Type B pancreatic cell (in vitro differentiated cells): Measurements from ENCODE around the gene SCARB1. TPM values are rescaled to one million over a fixed set of nuclear protein-coding genes. Genes with fewer than 3 reads are reported as not detected.

Experiments used
- DNase-seq: peaks from one replicate; pipeline ENCODE4 v3.0.0; 2021; ENCODE audit warnings: mixed read lengths; ENCODE audit not compliant: unreplicated experiment; ENCODE audit errors: extremely low spot score
- H3K27ac Mint-ChIP-seq: 2 replicates; pipeline ENCODE4 v1.8.0; 2021; ENCODE audit warnings: mild to moderate bottlenecking, mixed read lengths
- H3K27me3 Mint-ChIP-seq: 2 replicates; pipeline ENCODE4 v1.8.0; 2021; ENCODE audit warnings: mixed read lengths
- H3K36me3 Mint-ChIP-seq: 2 replicates; pipeline ENCODE4 v1.8.0; 2021; ENCODE audit warnings: mixed read lengths
- H3K4me1 Mint-ChIP-seq: one replicate; pipeline ENCODE4 v1.8.0; 2021; ENCODE audit warnings: mixed read lengths; ENCODE audit not compliant: unreplicated experiment
- H3K4me3 Mint-ChIP-seq: 2 replicates; pipeline ENCODE4 v1.8.0; 2021; ENCODE audit warnings: mild to moderate bottlenecking, mixed read lengths
- H3K9me3 Mint-ChIP-seq: 2 replicates; pipeline ENCODE4 v1.8.0; 2021; ENCODE audit warnings: mixed read lengths
- total RNA-seq: library from RNA; stranded (reverse); gene quantifications from 2 replicates; pipeline ENCODE4 v1.2.1, GENCODE V29; 2021; ENCODE audit warnings: low replicate concordance
- TF ChIP-seq, protein P1 (sequence below): fragments of 200-600 bp; sonication (generic); conservative IDR thresholded peaks from 2 replicates; pipeline ENCODE4 v1.5.0; 2021; ENCODE audit warnings: antibody characterized with exemption, mild to moderate bottlenecking

Gene SCARB1
- total RNA-seq, 1 donor from 2014 or later = 23.4 TPM

DNA sequence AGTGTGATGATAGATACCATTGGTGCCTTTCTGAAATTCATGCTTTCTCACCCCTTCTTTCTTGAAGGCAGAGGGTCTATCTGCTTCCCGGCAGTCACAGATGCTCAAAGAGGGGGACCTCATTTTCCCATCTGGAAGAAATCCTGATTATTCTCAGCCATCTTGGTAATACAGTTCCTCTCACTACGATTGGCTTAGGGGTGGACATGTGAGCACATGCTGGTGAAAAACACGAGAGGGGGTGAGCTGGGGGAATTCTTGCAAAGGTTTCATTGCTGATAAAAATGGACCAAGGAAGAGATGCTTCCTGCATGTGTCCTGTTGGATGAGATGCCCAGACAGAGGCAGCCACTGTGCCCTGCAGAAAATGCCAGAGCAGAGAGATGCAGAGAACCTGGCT is 13.8 kb upstream of the SCARB1 start:
- TF ChIP-seq, protein P1, sequence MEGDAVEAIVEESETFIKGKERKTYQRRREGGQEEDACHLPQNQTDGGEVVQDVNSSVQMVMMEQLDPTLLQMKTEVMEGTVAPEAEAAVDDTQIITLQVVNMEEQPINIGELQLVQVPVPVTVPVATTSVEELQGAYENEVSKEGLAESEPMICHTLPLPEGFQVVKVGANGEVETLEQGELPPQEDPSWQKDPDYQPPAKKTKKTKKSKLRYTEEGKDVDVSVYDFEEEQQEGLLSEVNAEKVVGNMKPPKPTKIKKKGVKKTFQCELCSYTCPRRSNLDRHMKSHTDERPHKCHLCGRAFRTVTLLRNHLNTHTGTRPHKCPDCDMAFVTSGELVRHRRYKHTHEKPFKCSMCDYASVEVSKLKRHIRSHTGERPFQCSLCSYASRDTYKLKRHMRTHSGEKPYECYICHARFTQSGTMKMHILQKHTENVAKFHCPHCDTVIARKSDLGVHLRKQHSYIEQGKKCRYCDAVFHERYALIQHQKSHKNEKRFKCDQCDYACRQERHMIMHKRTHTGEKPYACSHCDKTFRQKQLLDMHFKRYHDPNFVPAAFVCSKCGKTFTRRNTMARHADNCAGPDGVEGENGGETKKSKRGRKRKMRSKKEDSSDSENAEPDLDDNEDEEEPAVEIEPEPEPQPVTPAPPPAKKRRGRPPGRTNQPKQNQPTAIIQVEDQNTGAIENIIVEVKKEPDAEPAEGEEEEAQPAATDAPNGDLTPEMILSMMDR = no peak
- peaks cover 11% of the 10 kb centered on the region for H3K4me1 Mint-ChIP-seq

GRCh38 chr12:124876171-124876570 is 12.5 kb upstream of the SCARB1 start:
- H3K4me1 Mint-ChIP-seq = peaks cover 18% of the 10 kb centered on the region
- no peaks in the 10 kb centered on the region for H3K36me3 Mint-ChIP-seq
- no peak overlapping the region for H3K27ac Mint-ChIP-seq
- H3K9me3 Mint-ChIP-seq = no peaks in the 10 kb centered on the region
- H3K27me3 Mint-ChIP-seq = no peaks in the 10 kb centered on the region
- TF ChIP-seq, protein P1 = no peak
- H3K4me3 Mint-ChIP-seq = no peak overlapping the region
- DNase-seq = no peak

More for the DNA sequence above, 13.8 kb upstream of the SCARB1 start:
- no peaks in the 10 kb centered on the region for H3K9me3 Mint-ChIP-seq
- H3K36me3 Mint-ChIP-seq = no peaks in the 10 kb centered on the region
- no peak for DNase-seq
- H3K27ac Mint-ChIP-seq = no peak overlapping the region
- H3K27me3 Mint-ChIP-seq = no peaks in the 10 kb centered on the region
- no peak overlapping the region for H3K4me3 Mint-ChIP-seq

DNA sequence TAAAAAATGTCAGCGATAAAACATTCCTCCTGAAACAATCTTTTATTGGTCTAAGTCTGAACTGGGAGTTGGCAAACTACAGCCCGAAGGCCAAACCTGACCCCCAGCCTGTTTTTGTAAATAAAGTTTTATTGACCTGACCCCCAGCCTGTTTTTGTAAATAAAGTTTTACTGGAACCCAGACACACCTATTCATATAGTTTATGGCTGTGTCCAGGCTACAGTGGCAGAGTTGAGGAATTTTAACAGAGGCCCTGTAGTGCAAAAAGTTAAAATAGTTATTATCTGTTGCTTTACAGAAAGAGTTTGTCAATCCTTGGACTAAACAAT is 12.1 kb upstream of the SCARB1 start:
- Mint-ChIP-seq H3K27me3 (no peaks in the 10 kb centered on the region), H3K9me3 (no peaks in the 10 kb centered on the region)
- TF ChIP-seq, protein P1 = no peak

DNA sequence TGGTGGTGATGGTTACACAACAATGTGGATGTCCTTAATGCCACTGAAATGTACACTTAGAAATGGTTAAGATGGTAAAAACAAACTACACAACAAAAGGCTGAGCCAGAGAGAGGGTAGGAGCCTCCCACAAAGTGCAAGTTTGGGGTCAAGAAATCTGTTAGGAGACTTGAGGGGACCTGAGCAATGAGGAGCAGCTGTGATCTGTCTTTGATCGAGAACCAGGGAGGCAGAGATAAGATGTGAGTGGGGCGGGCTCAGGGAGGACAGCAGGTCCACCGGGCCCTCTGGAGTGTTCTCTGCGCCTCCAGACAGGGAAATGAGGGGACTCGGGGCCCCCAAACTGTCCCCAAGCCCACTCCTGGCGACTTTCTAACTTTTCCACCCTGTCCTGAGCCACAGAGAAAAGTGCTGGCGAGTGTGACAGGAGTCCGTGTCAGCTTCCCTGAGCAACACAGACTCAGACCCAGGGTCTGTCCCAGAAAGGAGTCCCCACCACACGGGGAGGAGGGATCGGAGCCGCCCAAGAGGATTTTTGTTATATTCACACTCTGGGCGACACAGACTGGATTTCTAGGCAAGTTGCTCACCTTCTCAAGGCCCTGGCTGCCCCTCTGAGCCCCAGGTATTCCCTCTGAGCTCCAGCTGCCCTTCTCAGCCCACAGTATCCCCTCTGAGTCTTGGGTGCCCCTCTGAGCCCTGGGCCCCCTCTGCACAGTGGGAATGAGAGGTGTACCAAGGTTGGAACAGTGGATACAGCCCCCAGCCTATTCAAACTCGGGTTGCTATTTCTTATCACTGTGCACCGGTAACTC is 11.5 kb upstream of the SCARB1 start:
- Mint-ChIP-seq H3K27ac (no peak overlapping the region), H3K27me3 (no peaks in the 10 kb centered on the region), H3K9me3 (no peaks in the 10 kb centered on the region), H3K4me3 (no peak overlapping the region), H3K4me1 (peaks cover 18% of the 10 kb centered on the region), H3K36me3 (no peaks in the 10 kb centered on the region)
- TF ChIP-seq, protein P1 = no peak
- no peak for DNase-seq

More for the DNA sequence above, 12.1 kb upstream of the SCARB1 start:
- H3K4me3 Mint-ChIP-seq = no peak overlapping the region
- no peak overlapping the region for H3K27ac Mint-ChIP-seq
- DNase-seq = no peak
- H3K36me3 Mint-ChIP-seq = no peaks in the 10 kb centered on the region
- H3K4me1 Mint-ChIP-seq = peaks cover 18% of the 10 kb centered on the region

- Mint-ChIP-seq H3K4me1 (peaks cover 21% of the 10 kb centered on the region), H3K27me3 (no peaks in the 10 kb centered on the region), H3K9me3 (no peaks in the 10 kb centered on the region), H3K4me3 (no peak overlapping the region), H3K27ac (no peak overlapping the region), H3K36me3 (no peaks in the 10 kb centered on the region)
- DNase-seq = no peak
- TF ChIP-seq, protein P1 = no peak
These were observed 10.5 kb upstream of the SCARB1 start for GRCh38 chr12:124874188-124874587.
